ENCODE results near the gene VARS2.

GRCh38 chr6:30898750-30899360 is 15.2 kb upstream of the VARS2 start:
- no peak for TF ChIP-seq EZH2 (IDR thresholded peaks at IDR 0.05; ENCODE audit: low read depth)
- no peak for TF ChIP-seq CTCF (conservative IDR thresholded peaks at IDR 0.05)

Data from PC-9 (cell line).